Right lobe of liver (tissue), 4 donors: Measurements from ENCODE around the gene CHRNB2.

ENCODE experiments used
- CTCF ChIP-seq, 4 donors: fragments of 200-600 bp in 3 of 4; fragments of 450-650 bp in 1 of 4; IDR thresholded peaks; one replicate each; pipeline versions ENCODE4 v1.5.1 to v1.8.0; 2016 to 2022; ENCODE audit warnings: antibody characterized with exemption in 4 of 4, mild to moderate bottlenecking in 2 of 4
- POLR2A ChIP-seq: fragments of 450-650 bp; IDR thresholded peaks from one replicate; pipeline ENCODE4 v1.6.1; 2017; ENCODE audit warnings: antibody characterized with exemption, mild to moderate bottlenecking
- donor health status: DM: no; HTN: no; CAD: no.
- donor health status: DM: no; HTN: no; CAD: no.
- donor health status: DM: no; HTN: yes; CAD: no.

GRCh38 chr1:154590756-154591155, 23.2 kb downstream of the CHRNB2 start:
- TF ChIP-seq CTCF (IDR thresholded peaks at IDR 0.05) = no peak
- TF ChIP-seq POLR2A = no peak
